Hematopoietic multipotent progenitor cell treated with erythropoietin and hydrocortisone succinate and interleukin-3 and kit ligand, for 17 days (in vitro differentiated cells): ENCODE measurements around the gene MPND.
A peak's percentile ranks its signal among the peaks of the same experiment; 100 is the strongest.

Experiments
- DNase-seq: peaks from one replicate; pipeline ENCODE4 v3.0.0-alpha.2; 2015; ENCODE audit warnings: low spot score

Gene MPND

GRCh38 chr19:4366666-4367335, 23.4 kb downstream of the MPND start:
- DNase-seq = no peak

- DNase-seq = no peak
Measured at GRCh38 chr19:4367336-4367723, 24.0 kb downstream of the MPND start.

- DNase-seq = no peak
Measured at GRCh38 chr19:4367781-4368127, 24.4 kb downstream of the MPND start.

- DNase-seq = no peak
Measured at GRCh38 chr19:4368128-4368820, 24.9 kb downstream of the MPND start.

- peak; percentile 68 for DNase-seq
Measured at GRCh38 chr19:4369109-4369887, 25.9 kb downstream of the MPND start.

- peak; percentile 87 for DNase-seq
Measured at GRCh38 chr19:4369888-4370260, 26.5 kb downstream of the MPND start.

GRCh38 chr19:4370418-4371041, 27.2 kb downstream of the MPND start:
- DNase-seq = no peak

- no peak for DNase-seq
Measured at GRCh38 chr19:4371247-4372164, 28.1 kb downstream of the MPND start.

GRCh38 chr19:4372165-4373012, 29.0 kb downstream of the MPND start:
- DNase-seq = peak; percentile 64

- no peak for DNase-seq
Measured at GRCh38 chr19:4373013-4373367, 29.6 kb downstream of the MPND start.

- peak; percentile 66 for DNase-seq
Measured at GRCh38 chr19:4373601-4374497, 30.5 kb downstream of the MPND start.

- peak; percentile 97 for DNase-seq
Measured at GRCh38 chr19:4374498-4375163, 31.3 kb downstream of the MPND start.

GRCh38 chr19:4375164-4376027, 32.0 kb downstream of the MPND start:
- DNase-seq = peak; percentile 95

- no peak for DNase-seq
Measured at GRCh38 chr19:4376028-4376670, 32.8 kb downstream of the MPND start.

GRCh38 chr19:4376671-4376990, 33.3 kb downstream of the MPND start:
- peak; percentile 40 for DNase-seq

GRCh38 chr19:4376991-4377781, 33.8 kb downstream of the MPND start:
- peak; percentile 49 for DNase-seq

GRCh38 chr19:4378886-4379285, 35.5 kb downstream of the MPND start:
- DNase-seq = no peak
